ENCODE measurements around the gene MRPS9. TPM values are rescaled to one million over a fixed set of nuclear protein-coding genes. Genes with fewer than 3 reads are reported as not detected.

The MRPS9 gene
- total and polyA plus RNA-seq, 12 donors, result 24.1 to 76.3 (median 40.4) TPM

GRCh38 chr2:105143467-105144151 lies 105.7 kb downstream of the MRPS9 start:
- Histone ChIP-seq H3K4me3 (peak overlapping the region in 1 of 4 donors; percentile 41), H3K4me1 (replicated peaks in 1 of 2) (no peaks in the 10 kb centered on the region), H3K36me3 (replicated peaks in 1 of 2) (no peaks in the 10 kb centered on the region), H3K9me3 (replicated peaks in 1 of 3) (no peaks in the 10 kb centered on the region), H3K27ac (no peak overlapping the region), H3K27me3 (peaks cover 31% of the 10 kb centered on the region)
- DNase-seq, result no peak
- no peak for TF ChIP-seq CTCF (IDR thresholded peaks at IDR 0.05)
- no peak for TF ChIP-seq POLR2A (IDR thresholded peaks at IDR 0.05)
- 2 to 7% (median 4%) methylated on average over 15 to 49 of the region's 53 CpGs for WGBS, 4 donors
- intact Hi-C loops (cut with DNase I), result no loop called here

DNA sequence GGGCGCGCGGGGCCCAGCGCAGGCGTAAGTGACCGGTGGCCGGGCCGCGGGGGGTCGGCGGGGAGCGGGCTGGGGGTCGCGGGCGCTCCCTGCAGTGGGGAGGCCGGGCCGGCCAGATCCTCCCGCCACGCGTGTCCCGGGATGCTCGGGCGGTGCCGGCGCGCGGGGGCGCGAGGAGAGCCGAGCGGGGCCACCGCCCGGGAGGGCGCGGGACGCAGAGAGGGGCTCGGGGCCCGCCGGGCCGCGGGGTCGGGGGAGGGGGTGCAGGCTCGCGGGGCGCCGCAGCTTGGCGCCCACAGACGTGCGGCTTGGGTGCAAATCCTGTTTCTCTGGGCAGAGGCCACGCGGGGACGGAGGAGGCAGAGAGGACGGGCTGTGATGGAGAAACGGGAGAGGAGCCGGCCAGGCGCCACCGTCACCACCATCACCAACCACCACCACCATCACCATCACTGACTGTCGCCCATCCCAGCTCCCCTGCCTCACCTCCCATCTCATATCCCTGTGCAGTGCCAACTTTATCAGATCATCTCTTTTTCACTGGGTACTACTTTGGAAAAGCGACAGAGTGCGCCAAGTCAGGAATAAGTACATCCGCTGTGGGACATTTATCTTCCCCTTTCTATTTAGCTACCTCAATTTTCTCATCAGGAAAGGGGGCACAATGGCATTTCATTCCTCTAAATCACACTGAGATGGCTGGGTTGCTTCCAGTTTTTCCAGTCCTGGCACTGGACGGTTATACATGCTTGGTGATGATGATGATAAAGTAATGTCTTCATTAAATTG lies 106.5 kb downstream of the MRPS9 start:
- no peak for TF ChIP-seq CTCF (IDR thresholded peaks at IDR 0.05)
- TF ChIP-seq POLR2A (IDR thresholded peaks at IDR 0.05), result no peak
- H3K4me3 ChIP-seq, result peak overlapping the region in 1 of 4 donors; percentile 41
- no peaks in the 10 kb centered on the region for H3K36me3 ChIP-seq (replicated peaks in 1 of 2)
- no peaks in the 10 kb centered on the region for H3K9me3 ChIP-seq (replicated peaks in 1 of 3)
- no peaks in the 10 kb centered on the region for H3K4me1 ChIP-seq (replicated peaks in 1 of 2)
- peaks cover 31% of the 10 kb centered on the region for H3K27me3 ChIP-seq
- WGBS, 4 donors, result 5 to 23% (median 8%) methylated on average over 13 to 62 of the region's 62 CpGs
- intact Hi-C loops (cut with DNase I), result no loop called here
- H3K27ac ChIP-seq, result no peak overlapping the region
- no peak for DNase-seq

DNA sequence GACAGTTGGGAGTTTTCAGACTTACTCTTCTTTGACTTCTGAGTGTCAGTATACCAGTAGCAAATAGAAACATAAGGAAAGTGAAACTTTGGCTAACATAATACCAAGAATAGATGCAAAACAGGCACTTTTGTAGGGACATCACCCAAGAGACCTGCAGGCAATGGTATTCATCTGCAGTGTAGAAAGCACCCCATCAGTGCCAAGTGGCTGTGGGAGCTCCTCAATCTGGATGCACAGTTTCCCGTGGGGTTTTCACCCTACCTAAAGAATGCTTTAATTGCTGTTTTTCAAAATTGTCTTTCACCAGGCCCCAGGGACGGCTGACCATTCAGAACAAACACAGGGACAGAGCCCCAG lies 107.1 kb downstream of the MRPS9 start:
- 59 to 65% (median 60%) methylated on average over 2 of the region's 2 CpGs for WGBS, 4 donors
- H3K4me1 ChIP-seq (replicated peaks in 1 of 2), result no peaks in the 10 kb centered on the region
- no peak overlapping the region for H3K27ac ChIP-seq
- no peaks in the 10 kb centered on the region for H3K9me3 ChIP-seq (replicated peaks in 1 of 3)
- intact Hi-C loops (cut with DNase I), result no loop called here
- H3K27me3 ChIP-seq, result peaks cover 31% of the 10 kb centered on the region
- no peak for DNase-seq
- no peaks in the 10 kb centered on the region for H3K36me3 ChIP-seq (replicated peaks in 1 of 2)
- TF ChIP-seq CTCF (IDR thresholded peaks at IDR 0.05) (no peak), POLR2A (IDR thresholded peaks at IDR 0.05) (no peak)
- H3K4me3 ChIP-seq, result no peak overlapping the region

GRCh38 chr2:105149272-105149671 lies 111.4 kb downstream of the MRPS9 start:
- Histone ChIP-seq H3K27ac (no peak overlapping the region), H3K36me3 (replicated peaks in 1 of 2) (no peaks in the 10 kb centered on the region), H3K4me3 (no peak overlapping the region), H3K4me1 (replicated peaks in 1 of 2) (no peaks in the 10 kb centered on the region), H3K9me3 (replicated peaks in 1 of 3) (no peaks in the 10 kb centered on the region), H3K27me3 (peaks cover 31% of the 10 kb centered on the region)
- no peak for DNase-seq
- WGBS, 4 donors, result 62 to 73% (median 65%) methylated on average over 1 of the region's 1 CpG
- TF ChIP-seq CTCF (IDR thresholded peaks at IDR 0.05), result no peak
- no peak for TF ChIP-seq POLR2A (IDR thresholded peaks at IDR 0.05)
- intact Hi-C loops (cut with DNase I), result no loop called here

Other genes starting within 250 kb of the MRPS9 start
- gene POU3F3, start 184.0 kb upstream of the MRPS9 start, total RNA-seq, result under 1 TPM in 5 of 9 donors, not detected in 4; 0.06 to 0.14 (median 0.08) TPM
- gene POU3F3, start 184.0 kb upstream of the MRPS9 start, polyA plus RNA-seq, result under 1 TPM; 0.03 to 0.18 (median 0.16) TPM
- gene GPR45, start 203.7 kb downstream of the MRPS9 start, total RNA-seq, result under 1 TPM in 1 of 9 donors, not detected in 8; 0.14 TPM
- not detected for gene GPR45, start 203.7 kb downstream of the MRPS9 start, polyA plus RNA-seq